ENCODE results near the gene RGMA.

Gene RGMA

GRCh38 chr15:93088981-93089726 lies at the start of gene RGMA:
Gene RGMA (minus strand): TSS chr15:93089211. CDS start chr15:93088932, 279 bp downstream.
- no peak for TF ChIP-seq CTCF (IDR thresholded peaks at IDR 0.05; ENCODE audit: extremely low read depth, missing control alignments)
- DNase-seq (ENCODE audit: low spot score): peak; percentile 58

- no peak for DNase-seq (ENCODE audit: low spot score)
- no peak for TF ChIP-seq CTCF (IDR thresholded peaks at IDR 0.05; ENCODE audit: extremely low read depth, missing control alignments)
These were observed 47.6 kb upstream of the RGMA start for GRCh38 chr15:93136606-93137005.

- no peak for DNase-seq (ENCODE audit: low spot score)
- no peak for TF ChIP-seq CTCF (IDR thresholded peaks at IDR 0.05; ENCODE audit: extremely low read depth, missing control alignments)
These were observed 47.0 kb upstream of the RGMA start for GRCh38 chr15:93135997-93136397.

- no peak for TF ChIP-seq CTCF (IDR thresholded peaks at IDR 0.05; ENCODE audit: extremely low read depth, missing control alignments)
- no peak for DNase-seq (ENCODE audit: low spot score)
These were observed 46.4 kb upstream of the RGMA start for GRCh38 chr15:93135459-93135858.

GRCh38 chr15:93131485-93132095 lies 42.6 kb upstream of the RGMA start:
- no peak for TF ChIP-seq CTCF (IDR thresholded peaks at IDR 0.05; ENCODE audit: extremely low read depth, missing control alignments)
- DNase-seq (ENCODE audit: low spot score): no peak

- DNase-seq (ENCODE audit: low spot score): no peak
- no peak for TF ChIP-seq CTCF (IDR thresholded peaks at IDR 0.05; ENCODE audit: extremely low read depth, missing control alignments)
These were observed 40.9 kb upstream of the RGMA start for GRCh38 chr15:93129702-93130488.

GRCh38 chr15:93127286-93127685 lies 38.3 kb upstream of the RGMA start:
- no peak for TF ChIP-seq CTCF (IDR thresholded peaks at IDR 0.05; ENCODE audit: extremely low read depth, missing control alignments)
- no peak for DNase-seq (ENCODE audit: low spot score)
